ENCODE measurements around the gene ITPRID2.

The ITPRID2 gene

GRCh38 chr2:181891258-181891965 lies at the start of gene ITPRID2:
Gene ITPRID2, plus strand, starts transcription at chr2:181891730. Its CDS starts 337 bp downstream, at chr2:181892067.
- DNase-seq = peak; percentile 14

GRCh38 chr2:181844551-181845290 lies 46.8 kb upstream of the ITPRID2 start:
- no peak for DNase-seq

GRCh38 chr2:181846399-181847197 lies 44.9 kb upstream of the ITPRID2 start:
- no peak for DNase-seq

DNA sequence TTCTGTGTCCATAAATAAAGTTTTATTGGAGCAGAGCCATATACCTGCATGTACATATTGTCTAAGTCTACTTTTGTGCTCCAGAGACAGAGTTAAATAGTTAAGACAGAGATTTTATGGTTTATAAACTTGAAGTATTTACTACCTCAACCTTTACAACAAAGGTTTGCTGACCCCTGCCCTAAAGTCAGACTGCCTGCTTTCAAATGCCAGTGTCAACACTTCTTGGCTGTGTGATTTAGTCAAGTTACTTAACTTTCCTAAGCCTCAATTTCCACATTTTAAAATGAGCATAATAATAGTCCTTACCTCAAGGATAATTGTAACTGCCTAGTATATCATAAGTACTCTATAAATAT lies 44.4 kb upstream of the ITPRID2 start:
- no peak for DNase-seq

- no peak for DNase-seq
These were observed 43.8 kb upstream of the ITPRID2 start for GRCh38 chr2:181847702-181848101.

DNA sequence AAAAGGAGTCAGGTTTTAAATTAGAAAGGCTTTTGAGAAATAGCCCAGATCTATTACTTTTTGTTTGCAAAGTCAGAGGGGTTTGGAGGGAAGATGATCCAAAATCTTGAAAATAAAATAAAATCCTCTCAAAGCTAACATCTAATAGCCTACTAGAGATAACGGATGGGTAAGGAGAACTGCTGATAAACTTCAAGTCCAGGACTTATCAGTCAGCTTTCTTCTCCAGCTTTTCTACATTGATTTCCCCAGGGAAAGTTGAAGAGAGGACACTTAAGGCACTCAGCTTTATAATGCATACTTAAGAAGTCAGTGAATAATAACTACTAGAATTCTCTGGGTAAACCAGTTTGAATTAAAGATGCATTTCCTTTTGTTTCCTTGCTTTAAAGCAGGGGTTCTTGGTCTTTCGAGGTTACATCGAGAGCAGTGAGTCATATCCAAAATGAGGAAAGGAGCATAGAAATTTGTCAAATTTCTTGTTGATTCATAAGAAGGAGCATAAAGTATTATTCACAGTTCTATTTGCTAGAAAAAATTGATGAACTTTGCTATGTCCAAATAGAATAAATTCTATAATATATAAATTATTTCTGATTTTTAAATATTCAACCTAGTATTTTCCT lies 43.2 kb upstream of the ITPRID2 start:
- DNase-seq = no peak

DNA sequence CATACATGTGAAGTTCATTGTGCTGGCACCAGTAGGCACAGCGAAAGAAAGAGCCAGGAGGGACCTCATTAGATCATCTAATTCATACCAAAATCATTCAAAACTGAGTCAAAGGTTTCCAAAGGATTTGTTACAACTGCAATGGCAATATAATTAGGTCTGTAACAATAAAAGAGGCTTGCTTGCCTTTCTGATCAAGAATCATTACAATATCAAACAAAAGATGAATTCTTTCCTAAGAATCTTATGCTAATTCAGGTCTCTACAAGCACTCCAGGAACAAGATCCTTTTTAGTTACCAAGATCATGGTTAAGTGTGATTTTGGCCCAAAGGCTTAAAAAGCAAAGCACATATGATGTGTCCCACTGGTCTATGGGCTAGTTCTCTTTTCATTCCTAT lies 41.9 kb upstream of the ITPRID2 start:
- no peak for DNase-seq

GRCh38 chr2:181850936-181851560 lies 40.5 kb upstream of the ITPRID2 start:
- no peak for DNase-seq

- no peak for DNase-seq
These were observed 39.8 kb upstream of the ITPRID2 start for GRCh38 chr2:181851726-181852125.

- no peak for DNase-seq
These were observed 37.8 kb upstream of the ITPRID2 start for GRCh38 chr2:181853696-181854095.

DNA sequence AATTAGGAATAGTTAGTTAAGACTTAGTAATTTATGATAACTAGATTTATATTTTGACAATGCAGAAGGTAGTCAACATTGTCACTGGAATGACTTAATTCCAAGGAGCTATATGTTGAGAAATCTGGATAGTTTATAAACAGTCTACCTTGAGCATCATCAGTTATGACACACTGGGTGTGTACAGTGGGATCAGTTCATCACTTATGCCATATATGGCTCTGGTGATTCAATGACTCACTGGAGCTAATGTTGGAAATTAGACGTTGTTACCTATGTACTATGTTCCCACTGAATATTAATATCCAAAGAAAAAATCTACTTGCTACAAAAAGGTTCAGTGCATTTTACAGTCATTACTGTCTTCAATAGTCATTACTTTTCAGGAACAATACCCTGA lies 34.0 kb upstream of the ITPRID2 start:
- no peak for DNase-seq

DNA sequence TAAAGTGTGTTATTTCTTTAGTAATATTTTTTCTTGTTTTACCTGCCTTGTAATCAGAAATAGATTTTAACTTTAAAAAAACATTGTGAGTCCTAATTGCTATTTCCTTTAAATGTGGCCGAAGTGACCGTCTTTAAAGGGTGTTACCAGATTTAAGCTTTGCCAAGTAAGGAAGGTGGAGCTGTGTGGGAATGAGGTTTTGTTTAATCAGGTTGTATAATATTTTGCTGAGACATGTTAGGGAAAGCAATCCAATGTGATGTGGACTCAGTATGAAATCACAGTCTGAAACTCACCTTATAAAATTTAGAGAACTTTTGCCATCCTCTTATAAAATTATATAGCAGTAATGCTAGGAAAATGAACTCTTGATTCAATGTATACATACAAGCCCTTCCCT lies 32.9 kb upstream of the ITPRID2 start:
- no peak for DNase-seq

DNA sequence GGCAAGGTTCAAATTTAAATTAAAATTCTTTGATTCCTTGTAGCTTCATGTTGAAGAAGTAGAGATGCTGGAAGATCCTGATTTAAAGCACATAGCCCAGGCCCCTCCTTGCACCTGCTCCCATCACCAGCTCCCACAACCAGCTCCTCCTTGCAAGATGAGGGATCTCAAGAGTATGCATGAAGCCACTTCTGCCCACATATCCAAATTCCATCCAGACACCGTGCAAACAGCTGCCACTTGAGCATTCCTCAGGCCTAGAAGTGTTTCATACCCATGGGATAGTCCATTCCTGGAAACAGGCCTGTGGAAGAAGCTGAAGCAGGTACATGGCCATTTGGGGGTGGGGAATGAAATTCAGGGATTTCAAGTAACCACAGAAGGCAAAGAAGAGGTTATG lies 32.4 kb upstream of the ITPRID2 start:
- no peak for DNase-seq

- DNase-seq = no peak
These were observed 31.7 kb upstream of the ITPRID2 start for GRCh38 chr2:181859803-181860202.

GRCh38 chr2:181861379-181861778 lies 30.2 kb upstream of the ITPRID2 start:
- no peak for DNase-seq

DNA sequence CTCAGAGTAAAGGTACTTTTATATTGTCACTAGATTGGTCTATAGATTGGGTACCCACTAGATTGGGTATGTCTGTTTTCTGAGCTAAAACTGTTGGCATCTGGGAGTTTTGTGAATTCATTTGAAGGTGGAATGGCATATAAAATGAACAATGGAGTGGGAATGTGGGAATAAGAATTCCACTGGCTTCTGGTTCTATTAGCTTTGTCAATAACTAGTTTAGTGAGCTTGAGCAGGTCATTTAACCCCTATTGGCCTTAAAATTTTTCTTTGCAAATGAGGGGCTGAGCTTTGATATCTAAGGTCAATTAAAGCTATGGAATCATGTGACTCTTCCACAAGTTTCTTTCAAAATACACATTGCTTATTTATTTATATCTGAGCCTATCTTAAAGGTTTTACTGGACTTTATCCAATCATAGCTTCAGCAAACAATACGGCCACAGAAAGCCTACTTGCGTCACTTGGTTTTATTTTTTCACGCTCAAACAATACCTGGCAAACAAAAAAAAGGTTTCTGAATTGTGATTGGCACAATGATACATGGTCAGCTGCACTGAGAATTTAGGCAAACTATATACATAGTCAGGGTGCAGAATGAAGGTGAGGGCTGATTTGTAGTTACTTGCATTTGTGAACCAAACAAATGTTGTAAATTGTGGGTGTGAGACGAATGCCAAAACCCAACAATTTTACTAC lies 28.8 kb upstream of the ITPRID2 start:
- no peak for DNase-seq

DNA sequence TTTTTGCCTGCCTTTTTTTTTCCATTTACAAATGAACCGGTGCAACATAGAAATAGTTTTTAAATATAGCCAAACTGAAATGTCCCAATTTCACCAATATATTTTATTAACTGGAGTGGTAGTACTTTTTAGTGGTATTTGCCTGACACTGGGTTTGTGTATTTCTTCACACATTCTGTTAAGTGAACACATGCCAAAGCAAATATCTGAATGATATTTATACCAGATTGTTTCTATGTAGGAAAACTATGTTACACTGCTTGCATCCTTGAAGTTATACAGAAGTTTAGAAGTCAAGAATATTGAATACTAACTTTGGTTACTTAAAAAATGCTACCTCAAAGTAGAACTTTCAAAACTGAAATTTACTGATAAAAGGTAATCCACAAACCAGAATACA lies 19.4 kb upstream of the ITPRID2 start:
- DNase-seq = no peak

- no peak for DNase-seq
These were observed 14.9 kb upstream of the ITPRID2 start for GRCh38 chr2:181876614-181877063.

- DNase-seq = no peak
These were observed 14.3 kb upstream of the ITPRID2 start for GRCh38 chr2:181877181-181877664.

- no peak for DNase-seq
These were observed 13.1 kb upstream of the ITPRID2 start for GRCh38 chr2:181878448-181878847.

- DNase-seq = no peak
These were observed 12.2 kb upstream of the ITPRID2 start for GRCh38 chr2:181879295-181879694.
